ENCODE data around the gene THSD4. TPM values are rescaled to one million over a fixed set of nuclear protein-coding genes. Genes with fewer than 3 reads are reported as not detected.
A peak's percentile ranks its signal among the peaks of the same experiment; 100 is the strongest.

The THSD4 gene
- total RNA-seq, 1 donor from 2014 or later = not detected

DNA sequence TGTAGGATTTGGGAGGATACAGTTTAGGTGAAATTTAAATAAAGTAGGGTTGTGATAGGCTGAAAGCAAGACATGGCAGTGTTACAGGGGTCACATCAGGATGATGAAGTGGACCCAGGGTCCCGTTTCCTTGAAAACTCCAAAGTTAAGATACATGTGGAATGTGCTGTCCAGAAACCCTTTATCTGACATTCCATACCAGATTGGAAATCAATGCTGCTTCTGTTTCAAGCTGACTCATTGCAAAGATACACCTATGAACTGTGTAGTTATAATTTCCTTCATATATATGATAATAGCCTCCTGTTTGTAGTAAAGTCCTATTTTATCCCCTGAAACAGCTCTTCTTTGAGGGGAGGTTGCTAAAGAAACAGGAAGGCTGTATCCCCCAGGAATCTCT is 624.1 kb downstream of the THSD4 start:
- Mint-ChIP-seq H3K9me3 (no peaks in the 10 kb centered on the region), H3K27ac (no peak overlapping the region), H3K27me3 (ENCODE audit: low read depth) (peaks cover 9% of the 10 kb centered on the region), H3K4me1 (ENCODE audit: low read depth) (no peaks in the 10 kb centered on the region), H3K4me3 (ENCODE audit: low read depth) (no peak overlapping the region), H3K36me3 (ENCODE audit: low read depth) (no peaks in the 10 kb centered on the region)
- no peak for DNase-seq (ENCODE audit: low spot score)
- intact Hi-C loops (cut with micrococcal nuclease) = loop anchor here (10.0 kb wide), 1 partner anchor 295 kb away; no protein-coding TSS in a partner anchor

DNA sequence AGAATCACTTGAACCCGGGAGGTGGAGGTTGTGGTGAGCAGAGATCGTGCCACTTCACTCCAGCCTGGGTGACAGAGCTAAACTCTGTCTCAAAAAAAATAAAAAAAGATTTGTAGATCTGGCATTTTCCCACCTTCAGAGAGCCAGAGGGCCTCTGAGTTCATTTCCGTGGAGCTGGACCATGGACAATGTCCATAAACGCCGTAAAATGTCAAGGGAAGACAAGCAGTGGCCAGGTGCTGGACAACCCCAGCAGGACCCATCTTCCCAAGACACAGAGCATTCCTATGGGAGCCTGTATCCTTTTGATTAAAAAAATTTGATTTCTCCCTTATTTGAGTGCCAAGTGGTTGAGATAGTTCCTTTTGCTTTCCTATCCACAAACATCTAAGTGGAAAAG is 627.7 kb downstream of the THSD4 start:
- no peak overlapping the region for H3K27ac Mint-ChIP-seq
- intact Hi-C loops (cut with micrococcal nuclease) = no loop called here
- H3K4me1 Mint-ChIP-seq (ENCODE audit: low read depth) = no peaks in the 10 kb centered on the region
- H3K9me3 Mint-ChIP-seq = no peaks in the 10 kb centered on the region
- no peak overlapping the region for H3K4me3 Mint-ChIP-seq (ENCODE audit: low read depth)
- no peak for DNase-seq (ENCODE audit: low spot score)
- H3K27me3 Mint-ChIP-seq (ENCODE audit: low read depth) = peaks cover 4% of the 10 kb centered on the region
- H3K36me3 Mint-ChIP-seq (ENCODE audit: low read depth) = no peaks in the 10 kb centered on the region

DNA sequence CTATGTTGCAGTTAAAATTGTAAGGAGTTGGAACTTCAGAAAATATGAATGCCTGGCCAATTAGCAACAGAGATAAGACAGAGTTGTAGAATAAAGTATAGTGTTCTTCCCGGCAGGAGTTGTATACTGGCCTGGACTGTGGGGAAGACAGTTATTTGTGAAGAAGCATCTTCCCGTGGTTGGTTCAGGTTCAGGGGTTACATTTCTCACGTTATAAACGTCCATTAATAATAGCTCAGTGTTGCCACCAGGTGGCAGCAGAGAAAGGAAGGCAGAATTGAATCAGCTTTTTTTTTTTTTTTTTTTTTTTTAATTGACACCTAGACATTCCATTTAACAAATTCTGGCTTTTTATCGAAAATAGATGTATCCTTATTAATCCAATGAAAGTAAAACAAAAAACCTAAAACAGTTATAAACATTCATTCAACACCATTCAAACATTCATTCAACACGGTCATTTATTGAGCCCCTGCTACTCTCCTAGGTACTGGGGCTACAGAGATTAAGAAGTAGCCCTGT is 628.7 kb downstream of the THSD4 start:
- H3K4me3 Mint-ChIP-seq (ENCODE audit: low read depth) = no peak overlapping the region
- H3K4me1 Mint-ChIP-seq (ENCODE audit: low read depth) = no peaks in the 10 kb centered on the region
- intact Hi-C loops (cut with micrococcal nuclease) = loop anchor here (1.0 kb wide), 2 partner anchors 57 to 412 kb away; no protein-coding TSS in a partner anchor
- H3K36me3 Mint-ChIP-seq (ENCODE audit: low read depth) = no peaks in the 10 kb centered on the region
- peaks cover 4% of the 10 kb centered on the region for H3K27me3 Mint-ChIP-seq (ENCODE audit: low read depth)
- no peaks in the 10 kb centered on the region for H3K9me3 Mint-ChIP-seq
- peak; percentile 17 for DNase-seq (ENCODE audit: low spot score)
- no peak overlapping the region for H3K27ac Mint-ChIP-seq

DNA sequence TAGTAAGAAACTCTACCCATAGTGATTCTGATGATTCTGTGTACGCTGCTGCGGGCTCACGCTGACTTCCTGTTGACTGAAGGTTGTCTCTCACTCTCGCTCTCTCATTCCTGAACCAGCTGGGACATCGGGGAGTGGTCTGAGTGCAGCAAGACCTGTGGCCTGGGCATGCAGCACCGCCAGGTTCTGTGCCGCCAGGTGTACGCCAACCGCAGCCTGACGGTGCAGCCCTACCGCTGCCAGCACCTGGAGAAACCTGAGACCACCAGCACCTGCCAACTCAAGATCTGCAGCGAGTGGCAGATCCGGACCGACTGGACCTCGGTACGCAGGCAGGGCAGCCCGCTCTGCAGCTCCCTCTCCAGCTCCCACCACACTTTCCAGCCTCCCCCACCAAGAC is 631.4 kb downstream of the THSD4 start:
- no peaks in the 10 kb centered on the region for H3K4me1 Mint-ChIP-seq (ENCODE audit: low read depth)
- no peak for DNase-seq (ENCODE audit: low spot score)
- intact Hi-C loops (cut with micrococcal nuclease) = no loop called here
- no peak overlapping the region for H3K27ac Mint-ChIP-seq
- peaks cover 5% of the 10 kb centered on the region for H3K27me3 Mint-ChIP-seq (ENCODE audit: low read depth)
- no peaks in the 10 kb centered on the region for H3K9me3 Mint-ChIP-seq
- no peaks in the 10 kb centered on the region for H3K36me3 Mint-ChIP-seq (ENCODE audit: low read depth)
- H3K4me3 Mint-ChIP-seq (ENCODE audit: low read depth) = no peak overlapping the region

DNA sequence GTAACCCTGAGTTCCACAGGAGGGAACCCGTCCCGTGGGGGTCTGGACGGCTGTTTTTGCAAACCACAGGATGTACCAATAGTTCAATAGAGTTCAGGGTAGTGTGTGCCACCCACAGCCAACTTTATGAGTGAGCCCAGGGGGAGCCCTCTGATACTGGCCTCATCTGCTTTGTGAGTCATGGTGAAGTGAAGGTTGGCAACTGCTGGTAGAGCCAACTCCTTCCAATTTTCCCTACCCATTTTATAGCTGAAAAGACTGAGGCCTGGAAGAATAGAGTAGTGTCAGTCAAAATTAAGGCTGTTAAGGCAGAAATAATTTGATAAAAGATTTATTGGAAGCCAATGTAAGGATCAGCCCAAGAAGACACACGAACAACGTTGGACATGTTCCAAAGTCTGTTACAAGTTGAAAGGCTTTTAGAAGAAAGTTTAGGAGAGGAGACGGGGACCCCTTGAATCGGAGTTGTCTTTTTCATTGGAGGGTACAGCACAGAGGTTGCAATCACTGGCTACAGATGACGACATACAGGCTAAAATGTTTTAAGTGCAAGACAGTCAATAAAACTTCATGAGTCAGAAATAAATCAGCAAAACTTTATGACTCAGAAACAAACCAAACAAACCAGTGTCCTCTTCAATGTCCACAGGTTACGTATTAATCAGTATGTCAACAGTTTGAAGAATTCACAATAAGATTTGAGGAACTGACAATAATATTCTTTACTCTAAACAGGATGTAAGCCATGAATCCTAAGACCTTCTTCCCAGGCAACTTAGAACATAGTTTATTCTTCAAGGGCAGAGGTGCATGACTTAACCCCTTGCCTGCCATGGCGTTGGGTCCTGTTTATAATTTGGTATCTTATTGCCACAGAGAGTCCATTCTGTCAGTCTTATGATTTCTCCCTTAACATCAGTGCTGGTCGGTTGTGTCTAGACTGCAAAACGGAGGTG is 632.1 kb downstream of the THSD4 start:
- no peaks in the 10 kb centered on the region for H3K36me3 Mint-ChIP-seq (ENCODE audit: low read depth)
- no peak for DNase-seq (ENCODE audit: low spot score)
- intact Hi-C loops (cut with micrococcal nuclease) = no loop called here
- peaks cover 6% of the 10 kb centered on the region for H3K27me3 Mint-ChIP-seq (ENCODE audit: low read depth)
- H3K9me3 Mint-ChIP-seq = no peaks in the 10 kb centered on the region
- H3K4me3 Mint-ChIP-seq (ENCODE audit: low read depth) = no peak overlapping the region
- peaks cover 2% of the 10 kb centered on the region for H3K4me1 Mint-ChIP-seq (ENCODE audit: low read depth)
- no peak overlapping the region for H3K27ac Mint-ChIP-seq

DNA sequence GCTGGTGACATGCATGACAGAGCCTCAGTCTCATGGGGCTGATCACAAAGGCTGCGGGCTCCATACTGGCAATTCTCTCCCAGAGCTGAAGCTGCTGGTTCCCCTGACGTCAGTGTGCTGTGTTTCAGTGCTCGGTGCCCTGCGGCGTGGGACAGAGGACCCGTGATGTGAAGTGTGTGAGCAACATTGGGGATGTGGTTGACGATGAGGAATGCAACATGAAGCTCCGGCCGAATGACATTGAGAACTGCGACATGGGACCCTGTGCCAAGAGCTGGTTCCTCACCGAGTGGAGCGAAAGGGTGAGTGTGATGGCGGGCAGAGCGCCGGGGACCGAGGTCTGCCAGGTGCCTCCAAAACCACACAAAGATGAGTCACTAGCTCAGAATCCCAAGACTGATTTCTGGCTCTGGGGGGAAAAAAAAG is 633.0 kb downstream of the THSD4 start:
- Mint-ChIP-seq H3K36me3 (ENCODE audit: low read depth) (no peaks in the 10 kb centered on the region), H3K27me3 (ENCODE audit: low read depth) (peaks cover 5% of the 10 kb centered on the region), H3K9me3 (no peaks in the 10 kb centered on the region), H3K27ac (no peak overlapping the region), H3K4me1 (ENCODE audit: low read depth) (peaks cover 6% of the 10 kb centered on the region), H3K4me3 (ENCODE audit: low read depth) (no peak overlapping the region)
- intact Hi-C loops (cut with micrococcal nuclease) = no loop called here
- DNase-seq (ENCODE audit: low spot score) = no peak

DNA sequence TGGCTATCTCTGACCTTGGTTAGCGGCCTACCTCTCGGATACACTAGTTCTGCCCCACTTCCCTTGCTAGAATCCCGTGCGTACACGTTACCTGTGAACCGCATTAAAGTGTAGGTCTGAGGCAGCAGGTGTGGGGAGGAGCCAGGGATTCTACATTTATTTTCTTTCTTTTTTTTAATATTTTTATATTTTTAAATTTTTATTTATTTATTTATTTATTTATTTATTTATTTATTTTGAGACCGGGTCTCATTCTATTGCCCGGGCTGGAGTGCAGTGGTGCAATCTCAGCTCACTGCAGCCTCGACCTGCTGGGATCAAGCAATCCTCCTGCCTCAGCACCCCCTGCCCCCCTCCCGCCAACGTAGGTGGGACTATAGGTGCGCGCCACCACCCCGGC is 634.2 kb downstream of the THSD4 start:
- Mint-ChIP-seq H3K36me3 (ENCODE audit: low read depth) (no peaks in the 10 kb centered on the region), H3K9me3 (no peaks in the 10 kb centered on the region), H3K4me3 (ENCODE audit: low read depth) (no peak overlapping the region), H3K4me1 (ENCODE audit: low read depth) (peaks cover 6% of the 10 kb centered on the region), H3K27me3 (ENCODE audit: low read depth) (peaks cover 2% of the 10 kb centered on the region), H3K27ac (no peak overlapping the region)
- no peak for DNase-seq (ENCODE audit: low spot score)
- intact Hi-C loops (cut with micrococcal nuclease) = no loop called here

DNA sequence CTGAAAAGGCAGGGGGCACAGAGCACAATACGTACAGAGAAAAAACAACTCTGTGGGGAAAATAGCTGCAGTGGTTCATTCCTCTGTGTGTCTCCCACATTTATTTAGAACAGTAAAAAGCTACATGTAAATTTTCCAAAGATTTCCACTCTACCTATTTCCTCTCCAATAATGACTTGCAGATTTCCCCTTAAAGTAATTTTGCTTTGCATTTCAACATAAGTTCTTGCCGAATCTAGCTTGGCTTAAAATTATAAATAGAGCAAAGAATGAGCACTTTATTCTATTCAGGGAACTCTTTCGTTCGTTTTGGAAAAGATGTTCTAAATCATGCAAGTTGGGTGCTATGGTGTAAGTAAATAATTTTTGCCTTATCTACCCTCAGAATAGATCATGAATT is 636.9 kb downstream of the THSD4 start:
- no peaks in the 10 kb centered on the region for H3K9me3 Mint-ChIP-seq
- H3K27me3 Mint-ChIP-seq (ENCODE audit: low read depth) = peaks cover 6% of the 10 kb centered on the region
- H3K36me3 Mint-ChIP-seq (ENCODE audit: low read depth) = no peaks in the 10 kb centered on the region
- no peak overlapping the region for H3K27ac Mint-ChIP-seq
- no peak overlapping the region for H3K4me3 Mint-ChIP-seq (ENCODE audit: low read depth)
- H3K4me1 Mint-ChIP-seq (ENCODE audit: low read depth) = peaks cover 6% of the 10 kb centered on the region
- intact Hi-C loops (cut with micrococcal nuclease) = no loop called here
- no peak for DNase-seq (ENCODE audit: low spot score)

DNA sequence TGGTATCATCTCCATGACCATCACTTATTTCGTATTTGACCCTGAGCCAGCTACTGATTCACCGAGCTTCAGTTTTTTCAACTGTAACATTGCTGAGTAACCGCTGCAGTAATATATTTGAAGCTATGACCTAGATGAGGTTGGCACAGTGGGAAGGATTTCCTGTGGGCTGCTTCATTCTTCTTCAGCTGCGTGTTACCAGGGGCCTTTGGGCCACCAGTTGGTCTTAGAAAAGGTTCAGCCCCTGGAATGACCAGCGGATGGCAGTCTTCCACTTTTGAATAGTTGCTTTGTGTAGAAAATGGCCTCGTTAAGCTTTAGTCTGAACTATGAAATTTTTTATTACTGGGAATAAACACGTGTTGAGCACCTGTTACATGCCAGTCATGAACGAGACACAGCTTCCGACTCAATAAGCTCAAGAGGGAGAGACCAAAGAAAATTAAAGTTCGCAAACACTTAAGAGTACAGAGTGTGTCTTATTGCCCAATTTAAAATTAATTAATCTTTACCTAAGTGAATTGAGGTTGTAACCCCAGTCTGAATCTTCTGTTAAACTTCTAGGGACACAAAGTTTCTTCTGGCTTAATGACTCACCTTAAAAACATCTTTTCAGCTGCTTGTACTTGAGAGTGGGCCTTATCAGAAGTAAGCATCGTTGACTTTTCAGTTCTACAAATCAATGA is 637.5 kb downstream of the THSD4 start:
- Mint-ChIP-seq H3K4me3 (ENCODE audit: low read depth) (no peak overlapping the region), H3K4me1 (ENCODE audit: low read depth) (peaks cover 6% of the 10 kb centered on the region), H3K27ac (peak overlapping the region; percentile 29), H3K36me3 (ENCODE audit: low read depth) (no peaks in the 10 kb centered on the region), H3K27me3 (ENCODE audit: low read depth) (peaks cover 6% of the 10 kb centered on the region), H3K9me3 (no peaks in the 10 kb centered on the region)
- no peak for DNase-seq (ENCODE audit: low spot score)
- intact Hi-C loops (cut with micrococcal nuclease) = no loop called here

DNA sequence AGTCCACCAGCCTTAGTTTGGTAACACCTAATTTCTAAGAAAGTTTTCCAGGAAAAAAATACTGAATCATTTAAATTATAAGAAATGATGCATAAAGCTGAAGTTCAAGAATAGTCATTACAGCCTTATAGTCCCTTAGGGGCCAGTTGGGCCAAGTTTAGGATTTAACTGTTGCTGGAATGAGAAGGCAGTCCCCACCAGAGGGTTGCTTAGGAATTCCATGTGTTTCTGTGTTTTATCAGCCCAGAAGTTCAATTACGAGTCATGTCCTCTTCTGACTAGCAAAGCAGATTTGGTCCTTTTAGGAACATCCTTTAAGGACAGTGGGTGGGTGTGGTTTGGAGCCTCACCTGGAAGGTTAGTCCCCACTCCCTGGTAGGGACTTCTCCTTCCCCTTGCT is 638.1 kb downstream of the THSD4 start:
- no peak overlapping the region for H3K4me3 Mint-ChIP-seq (ENCODE audit: low read depth)
- H3K27ac Mint-ChIP-seq = no peak overlapping the region
- no peaks in the 10 kb centered on the region for H3K36me3 Mint-ChIP-seq (ENCODE audit: low read depth)
- no peaks in the 10 kb centered on the region for H3K9me3 Mint-ChIP-seq
- H3K27me3 Mint-ChIP-seq (ENCODE audit: low read depth) = peaks cover 6% of the 10 kb centered on the region
- no peak for DNase-seq (ENCODE audit: low spot score)
- H3K4me1 Mint-ChIP-seq (ENCODE audit: low read depth) = peaks cover 6% of the 10 kb centered on the region
- intact Hi-C loops (cut with micrococcal nuclease) = no loop called here

DNA sequence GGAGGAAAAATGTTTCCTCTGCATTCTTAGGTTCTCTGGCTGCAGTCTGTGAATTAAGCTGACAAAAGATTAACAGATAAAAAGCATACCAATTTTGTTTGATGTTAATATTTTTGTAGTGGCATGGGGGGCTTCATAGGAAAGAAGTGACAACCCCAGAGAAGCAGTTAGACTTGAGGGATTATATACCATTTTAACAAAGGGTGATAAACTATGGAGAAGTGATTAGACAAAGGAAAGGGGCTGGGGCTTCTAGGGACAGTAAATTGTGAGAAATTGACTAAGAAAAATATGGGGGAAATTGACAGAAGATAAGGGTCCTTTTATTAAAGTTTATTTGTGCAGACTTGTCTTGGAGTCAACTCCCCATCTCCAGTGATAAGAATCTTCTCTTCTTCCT is 639.4 kb downstream of the THSD4 start:
- Mint-ChIP-seq H3K27me3 (ENCODE audit: low read depth) (peaks cover 6% of the 10 kb centered on the region), H3K27ac (no peak overlapping the region), H3K36me3 (ENCODE audit: low read depth) (no peaks in the 10 kb centered on the region), H3K4me3 (ENCODE audit: low read depth) (no peak overlapping the region), H3K9me3 (no peaks in the 10 kb centered on the region), H3K4me1 (ENCODE audit: low read depth) (peaks cover 6% of the 10 kb centered on the region)
- DNase-seq (ENCODE audit: low spot score) = no peak
- intact Hi-C loops (cut with micrococcal nuclease) = no loop called here

DNA sequence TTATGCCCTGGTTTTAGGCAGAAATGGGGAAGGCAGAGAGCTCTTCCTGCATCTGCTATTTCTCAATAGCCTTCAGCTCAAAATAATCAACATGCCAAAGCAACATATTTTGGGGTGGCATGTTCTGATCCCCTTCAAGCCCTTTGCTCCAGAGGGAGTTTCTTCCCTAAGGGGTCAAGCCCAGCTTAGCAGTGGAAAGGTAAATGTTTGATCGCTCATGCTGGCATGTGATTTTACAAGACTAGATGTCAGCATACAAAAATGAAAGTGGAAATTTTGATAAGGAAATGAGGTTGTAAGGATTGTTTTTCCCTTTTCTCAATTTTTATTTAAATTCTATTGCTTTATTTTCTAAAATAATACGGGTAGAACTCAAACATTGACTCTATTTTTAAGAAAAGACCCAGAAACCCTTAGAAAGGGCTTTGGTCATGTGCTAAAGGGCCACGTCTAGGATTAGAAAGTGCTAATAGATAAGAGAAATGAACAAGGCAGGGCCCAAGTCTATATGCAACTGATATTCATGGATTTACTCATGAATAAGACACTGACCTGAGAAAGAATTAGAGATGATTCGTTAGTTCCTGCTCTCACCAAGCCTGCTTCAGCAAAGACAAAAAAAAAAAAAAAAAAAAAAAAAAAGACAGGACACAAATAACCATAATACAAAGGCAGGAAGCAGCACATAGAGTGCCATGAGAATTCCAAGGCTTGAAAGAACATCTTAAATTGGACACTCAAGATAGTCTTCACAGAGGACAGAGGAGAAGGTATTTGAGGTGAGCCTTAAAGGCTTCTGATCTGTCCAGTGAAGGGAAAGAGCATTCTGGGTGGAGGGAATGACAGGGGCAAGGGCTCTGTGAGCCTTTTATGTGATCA is 640.1 kb downstream of the THSD4 start:
- Mint-ChIP-seq H3K36me3 (ENCODE audit: low read depth) (no peaks in the 10 kb centered on the region), H3K9me3 (peaks cover 4% of the 10 kb centered on the region), H3K4me3 (ENCODE audit: low read depth) (no peak overlapping the region), H3K4me1 (ENCODE audit: low read depth) (peaks cover 6% of the 10 kb centered on the region), H3K27ac (no peak overlapping the region), H3K27me3 (ENCODE audit: low read depth) (peaks cover 7% of the 10 kb centered on the region)
- no peak for DNase-seq (ENCODE audit: low spot score)
- intact Hi-C loops (cut with micrococcal nuclease) = no loop called here
